ENCODE data around the gene ADGRG6.

GRCh38 chr6:142349215-142349823 lies 47.5 kb downstream of the ADGRG6 start:
- TF ChIP-seq CTCF (IDR thresholded peaks at IDR 0.05) = no peak
- TF ChIP-seq TP53 (CRISPR knock-in tag; IDR thresholded peaks at IDR 0.05) = no peak
- TF ChIP-seq KAT7 (CRISPR knock-in tag; IDR thresholded peaks at IDR 0.05; ENCODE audit: borderline replicate concordance) = no peak
- TF ChIP-seq ELF4 (CRISPR knock-in tag; IDR thresholded peaks at IDR 0.05; ENCODE audit: low read depth) = no peak
- no peak for TF ChIP-seq SP1 (CRISPR knock-in tag; conservative IDR thresholded peaks at IDR 0.05)
